B cell (primary cell): ENCODE results near the gene ZP1. TPM values are rescaled to one million over a fixed set of nuclear protein-coding genes. Genes with fewer than 3 reads are reported as not detected.

Experiments
- ATAC-seq: fragments of 200-7000 bp; cut with Tn5 transposase; one replicate; pipeline ENCODE4 v1.10.0; 2021; ENCODE audit warnings: low read depth, mild to moderate bottlenecking, moderate number of reproducible peaks, moderate library complexity
- CTCF ChIA-PET: fragments of 350-600 bp; sonication (Branson Sonifier 250); formaldehyde crosslinking; loops from one replicate; lab custom pipeline; 2021; ENCODE audit warnings: antibody characterized with exemption, inconsistent platforms; lab: Charles Lee
- POLR2A ChIA-PET: fragments of 350-600 bp; sonication (Branson Sonifier 250); formaldehyde crosslinking; loops from one replicate; lab custom pipeline; 2021; ENCODE audit warnings: antibody characterized with exemption; lab: Charles Lee
- DNase-seq: peaks from one replicate; pipeline ENCODE4 v3.0.0; 2013
- H2AFZ ChIP-seq: 2 replicates; pipeline ENCODE4 v1.6.1; 2012; ENCODE audit warnings: mild to moderate bottlenecking, low read depth, low read length; ENCODE audit not compliant: insufficient read depth, poor library complexity, severe bottlenecking
- H3K27ac ChIP-seq, 2 donors: 1 replicate in 1 of 2; 2 replicates in 1 of 2; pipeline ENCODE4 v1.5.1; 2012 to 2013; ENCODE audit warnings: low read length in 2 of 2, mild to moderate bottlenecking in 2 of 2, moderate library complexity in 1 of 2
- H3K27me3 ChIP-seq, 4 experiments: fragments of 200-600 bp in 1 of 4; sonication (generic) in 1 of 4; replicated peaks in 1 of 4; 1 replicate in 2 of 4; 2 replicates in 2 of 4; pipeline versions ENCODE4 v1.6.1 to v1.7.0; 2013 to 2016; ENCODE audit warnings: low read length in 3 of 4, mild to moderate bottlenecking in 2 of 4, mixed read lengths in 1 of 4, moderate library complexity in 1 of 4; ENCODE audit not compliant: insufficient read depth in 4 of 4, control insufficient read depth in 3 of 4; ENCODE audit errors: control extremely low read depth in 1 of 4
- H3K36me3 ChIP-seq, 2 experiments: replicated peaks in 1 of 2; 1 replicate in 1 of 2; 2 replicates in 1 of 2; pipeline versions ENCODE4 v1.6.1 to v1.7.1; 2013; ENCODE audit warnings: low read length in 1 of 2; ENCODE audit not compliant: insufficient read depth in 2 of 2, control insufficient read depth in 1 of 2; ENCODE audit errors: control extremely low read depth in 1 of 2, extremely low read depth in 1 of 2
- H3K4me1 ChIP-seq, 2 donors: fragments of 200-600 bp in 1 of 2; sonication (generic) in 1 of 2; 1 replicate in 1 of 2; 2 replicates in 1 of 2; pipeline versions ENCODE4 v1.5.1 to v1.6.1; 2013 to 2017; ENCODE audit warnings: low read length in 2 of 2; ENCODE audit not compliant: control insufficient read depth in 2 of 2, insufficient read depth in 2 of 2
- H3K4me2 ChIP-seq: replicated peaks from 2 replicates; pipeline ENCODE3; 2012; ENCODE audit warnings: mild to moderate bottlenecking, low read depth, low read length; ENCODE audit not compliant: poor library complexity, severe bottlenecking
- H3K4me3 ChIP-seq, 5 experiments: fragments of 200-600 bp in 1 of 5; sonication (generic) in 1 of 5; 1 replicate in 3 of 5; 2 replicates in 2 of 5; pipeline versions ENCODE4 v1.5.1 to v1.7.0; 2011 to 2016; ENCODE audit warnings: low read length in 4 of 5, mild to moderate bottlenecking in 4 of 5, low read depth in 2 of 5, control low read depth in 1 of 5, moderate library complexity in 1 of 5; ENCODE audit not compliant: insufficient read depth in 1 of 5; ENCODE audit errors: control extremely low read depth in 1 of 5, extremely low read depth in 1 of 5
- H3K79me2 ChIP-seq: fragments of 200-600 bp; sonication (generic); one replicate; pipeline ENCODE4 v1.6.0; 2016; ENCODE audit warnings: low read length; ENCODE audit not compliant: control insufficient read depth, insufficient read depth
- H3K9ac ChIP-seq: fragments of 200-600 bp; sonication (generic); 2 replicates; pipeline ENCODE4 v1.6.1; 2017; ENCODE audit warnings: mild to moderate bottlenecking, low read length, moderate library complexity
- H3K9me3 ChIP-seq, 3 donors: one replicate each; pipeline versions ENCODE4 v1.6.1 to v1.7.1; 2013; ENCODE audit warnings: low read length in 2 of 3; ENCODE audit not compliant: control insufficient read depth in 2 of 3, insufficient read depth in 1 of 3; ENCODE audit errors: control extremely low read depth in 1 of 3
- H4K20me1 ChIP-seq: 2 replicates; pipeline ENCODE4 v1.6.0; 2012; ENCODE audit warnings: mild to moderate bottlenecking, low read length; ENCODE audit not compliant: insufficient read depth, control insufficient read depth, poor library complexity, severe bottlenecking
- H3K27ac Mint-ChIP-seq: one replicate; pipeline ENCODE4 v1.8.0; 2021; ENCODE audit warnings: mixed read lengths
- H3K27me3 Mint-ChIP-seq: one replicate; pipeline ENCODE4 v1.8.0; 2021; ENCODE audit warnings: mixed read lengths
- H3K4me1 Mint-ChIP-seq: one replicate; pipeline ENCODE4 v1.8.0; 2021; ENCODE audit warnings: mixed read lengths
- H3K4me3 Mint-ChIP-seq: one replicate; pipeline ENCODE4 v1.8.0; 2021; ENCODE audit warnings: mixed read lengths
- H3K9me3 Mint-ChIP-seq: one replicate; pipeline ENCODE4 v1.8.0; 2022; ENCODE audit warnings: mixed read lengths; ENCODE audit not compliant: insufficient read depth
- CTCF ChIP-seq: fragments of 200-600 bp; IDR thresholded peaks from one replicate; pipeline ENCODE4 v1.8.0; 2022; ENCODE audit warnings: antibody characterized with exemption, mild to moderate bottlenecking
- EZH2 ChIP-seq: IDR thresholded peaks from 2 replicates; pipeline ENCODE4 v1.6.1; 2012; ENCODE audit warnings: borderline replicate concordance, low read depth, mild to moderate bottlenecking, moderate library complexity, low read length; ENCODE audit not compliant: insufficient read depth, poor library complexity, severe bottlenecking
- WGBS: methylation state at CpG from one replicate; pipeline ENCODE4 v1.1.5; 2013; ENCODE audit warnings: missing lambda C conversion rate; ENCODE audit not compliant: insufficient coverage; 5-methylcytosine and 5-hydroxymethylcytosine counted together
- intact Hi-C: fragments of 100-400 bp; cut with micrococcal nuclease; formaldehyde crosslinking; loops from one replicate; pipeline ENCODE4 v1.10.0; 2022
- polyA plus RNA-seq: library from polyadenylated mRNA; depleted of rRNA; stranded (reverse); fragments of >200 nt; gene quantifications from 2 replicates; pipeline ENCODE4 v1.2.3, GENCODE V29; 2012
- total RNA-seq, 2 donors: library from RNA; stranded (reverse); fragments of 120-200 nt in 1 of 2; gene quantifications; 1 replicate in 1 of 2; 2 replicates in 1 of 2; pipeline versions ENCODE4 v1.2.3 to v1.2.4, GENCODE V29; 2013 to 2022

Gene ZP1
- total and polyA plus RNA-seq, 2 donors (not counting 1 experiment from before 2014, with no cell fraction given), result 0.06 TPM; not detected in 1

- H3K27me3 ChIP-seq, result no peaks in the 10 kb centered on the region
- no peak overlapping the region for H2AFZ ChIP-seq
- no peaks in the 10 kb centered on the region for H3K9me3 Mint-ChIP-seq
- no peaks in the 10 kb centered on the region for H3K9me3 ChIP-seq
- 94% methylated on average over 29 of the region's 29 CpGs for WGBS
- TF ChIP-seq EZH2 (no peak), CTCF (no peak)
- no peak overlapping the region for H3K27ac Mint-ChIP-seq
- peaks cover 6% of the 10 kb centered on the region for H3K4me1 Mint-ChIP-seq
- H3K4me3 Mint-ChIP-seq, result no peak overlapping the region
- CTCF ChIA-PET, result interaction anchor here (0.9 to 1.0 kb wide), 2 partner anchors 18 to 22 kb away, joined by 3 to 4 read pairs; no protein-coding TSS in a partner anchor
- H3K79me2 ChIP-seq, result peaks cover 4% of the 10 kb centered on the region
- no peaks in the 10 kb centered on the region for H4K20me1 ChIP-seq
- no peak overlapping the region for H3K4me3 ChIP-seq
- no peak for DNase-seq
- POLR2A ChIA-PET, result no interaction called here
- H3K9ac ChIP-seq, result no peak overlapping the region
- no peaks in the 10 kb centered on the region for H3K27me3 Mint-ChIP-seq
- intact Hi-C loops, result no loop called here
- peaks cover 0 to 46% of the 10 kb centered on the region in 2 experiments for H3K36me3 ChIP-seq
- H3K4me2 ChIP-seq, result no peak overlapping the region
- no peak overlapping the region for H3K27ac ChIP-seq
- no peak for ATAC-seq
- peaks cover 0 to under 1% of the 10 kb centered on the region in 2 donors for H3K4me1 ChIP-seq
These were observed 17.5 kb upstream of the ZP1 start for GRCh38 chr11:60849641-60850520.
